SK-N-MC (cell line): ENCODE data around the gene EVL.
"Not testable (repeated sequence)": the region's sequence is repeated elsewhere in the genome, so short reads cannot be mapped to it uniquely, and the experiment has no call there.

Source experiments
- DNase-seq: peaks from one replicate; pipeline ENCODE4 v3.0.0-alpha.2; 2011; ENCODE audit warnings: low read depth, low spot score
- H3K27ac ChIP-seq: fragments of 200-600 bp; sonication (generic); 2 replicates; pipeline ENCODE4 v1.5.1; 2016; ENCODE audit warnings: mixed run types
- H3K36me3 ChIP-seq: fragments of 200-600 bp; sonication (generic); 2 replicates; pipeline ENCODE4 v1.6.1; 2017; ENCODE audit warnings: antibody characterized with exemption, low read length, mixed read lengths; ENCODE audit not compliant: insufficient read depth
- H3K4me3 ChIP-seq: fragments of 200-600 bp; sonication (generic); 2 replicates; pipeline ENCODE4 v1.5.1; 2016
- H3K9ac ChIP-seq: fragments of 200-600 bp; sonication (generic); 2 replicates; pipeline ENCODE4 v1.8.0; 2017; ENCODE audit warnings: mixed run types, mixed read lengths; ENCODE audit not compliant: insufficient read length
- H3K9me3 ChIP-seq: fragments of 200-600 bp; sonication (generic); 2 replicates; pipeline ENCODE4 v1.6.1; 2017; ENCODE audit warnings: low read depth, mild to moderate bottlenecking, antibody characterized with exemption, low read length, moderate library complexity, mixed read lengths
- EZH2 ChIP-seq: fragments of 200-600 bp; sonication (generic); IDR thresholded peaks from one replicate; pipeline ENCODE4 v1.6.1; 2017; ENCODE audit warnings: antibody characterized with exemption
- FOXP2 ChIP-seq: optimal IDR thresholded peaks from 2 replicates; pipeline ENCODE3; 2011; ENCODE audit warnings: mild to moderate bottlenecking, moderate library complexity; ENCODE audit not compliant: insufficient read depth; ENCODE audit errors: extremely low read length, control extremely low read depth
- POLR2AphosphoS5 ChIP-seq: IDR thresholded peaks from 2 replicates; pipeline ENCODE4 v1.6.1; 2012; ENCODE audit warnings: mild to moderate bottlenecking, low read depth, low read length, borderline replicate concordance

The EVL gene

DNA sequence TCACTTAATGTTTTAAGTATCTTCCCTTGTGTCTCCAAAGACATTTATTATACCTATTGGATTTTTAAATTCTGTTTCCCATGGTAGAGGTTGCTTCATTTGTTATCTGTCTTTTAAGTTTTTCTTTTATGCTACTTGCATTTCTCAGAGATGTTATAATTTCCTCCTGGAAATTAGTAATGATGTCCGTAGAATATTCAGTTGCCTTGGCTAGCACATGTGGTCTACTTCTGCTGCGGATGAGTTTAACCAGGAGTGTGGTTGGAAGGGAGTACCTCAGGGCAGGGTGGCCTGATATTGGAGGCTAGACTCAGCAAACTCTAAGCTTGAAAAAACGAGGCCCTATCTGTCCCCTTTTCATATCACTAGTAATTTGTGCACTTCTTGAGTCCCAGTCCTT lies 8.8 kb upstream of the EVL start:
- H3K9me3 ChIP-seq = no peaks in the 10 kb centered on the region
- H3K27ac ChIP-seq = no peak overlapping the region
- no peak overlapping the region for H3K4me3 ChIP-seq
- no peak overlapping the region for H3K9ac ChIP-seq
- no peak for DNase-seq
- TF ChIP-seq FOXP2 = no peak
- H3K36me3 ChIP-seq = no peaks in the 10 kb centered on the region

DNA sequence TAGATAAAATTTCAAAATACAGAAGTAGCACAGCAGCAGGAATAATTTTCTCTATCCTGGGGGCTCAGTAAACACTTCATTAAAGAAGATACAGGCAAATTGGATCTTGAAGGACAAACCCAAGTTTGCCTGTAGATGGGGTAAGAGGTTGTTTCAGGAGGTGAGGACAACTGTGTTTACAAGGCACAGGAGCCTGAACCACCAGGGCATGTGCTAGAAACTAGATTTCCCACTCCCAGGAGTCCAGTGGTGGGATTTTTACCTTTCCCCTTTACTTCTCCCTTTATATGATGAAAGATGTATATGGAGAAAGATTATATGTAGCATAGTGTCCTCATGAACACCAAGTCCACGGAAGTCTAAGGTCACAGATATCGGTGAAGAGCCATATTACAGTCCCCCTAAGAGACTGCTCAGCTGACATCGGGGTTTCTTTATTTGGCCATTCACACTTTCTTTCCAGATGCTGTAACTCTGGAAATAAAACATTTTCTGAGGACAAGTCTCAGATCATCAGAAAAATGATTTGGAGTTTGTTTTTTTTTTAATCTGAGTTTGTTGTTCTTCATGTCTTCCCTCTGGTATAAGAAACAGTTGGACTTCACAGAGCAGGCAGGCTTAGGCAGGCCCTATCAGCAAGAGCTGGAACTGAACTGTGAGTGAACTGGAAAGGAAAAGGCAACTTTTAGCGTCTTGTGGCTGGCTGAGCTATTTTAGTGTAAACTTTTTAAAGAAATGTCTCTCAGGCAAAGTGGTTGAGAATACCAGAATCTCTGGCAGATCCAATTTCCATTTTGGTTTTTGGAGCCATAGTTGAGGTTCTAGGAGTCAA lies 8.0 kb upstream of the EVL start:
- TF ChIP-seq POLR2AphosphoS5 (no peak), EZH2 (no peak), FOXP2 (no peak)
- Histone ChIP-seq H3K36me3 (no peaks in the 10 kb centered on the region), H3K9ac (no peak overlapping the region)

DNA sequence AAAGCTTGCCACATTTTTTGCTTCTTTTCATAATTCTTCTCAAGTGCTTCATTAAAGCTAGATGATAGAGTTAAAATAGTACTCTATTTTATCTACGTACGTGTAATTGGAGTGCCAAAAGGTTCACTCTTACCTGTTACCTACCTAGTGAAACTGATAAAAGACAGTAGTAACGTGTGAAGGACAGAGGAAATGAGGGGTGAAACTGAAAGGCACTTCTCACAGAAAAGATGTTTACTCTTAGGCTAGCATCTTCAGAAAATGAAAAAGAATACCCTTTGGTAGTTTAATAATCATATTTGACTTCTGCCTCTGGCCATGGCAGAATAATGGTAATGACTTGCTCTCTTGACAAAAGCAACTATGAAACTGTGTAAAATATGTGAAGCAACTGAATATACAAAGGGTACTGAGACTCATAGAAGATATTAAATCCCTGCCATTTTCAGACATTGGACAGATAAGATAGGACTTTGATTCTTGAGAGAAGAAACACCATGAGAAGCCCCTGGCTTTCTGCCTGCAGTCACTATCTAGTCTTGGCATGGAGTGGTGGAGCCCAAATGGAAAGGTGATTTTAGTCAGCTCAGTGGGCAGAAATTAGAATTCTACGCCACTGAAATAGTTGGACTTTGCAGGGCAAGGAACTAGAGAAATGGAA lies 6.3 kb upstream of the EVL start:
- TF ChIP-seq POLR2AphosphoS5 = no peak
- TF ChIP-seq FOXP2 = no peak
- TF ChIP-seq EZH2 = no peak
- no peak for DNase-seq
- Histone ChIP-seq H3K36me3 (no peaks in the 10 kb centered on the region), H3K9ac (no peak overlapping the region), H3K4me3 (no peak overlapping the region), H3K9me3 (no peaks in the 10 kb centered on the region), H3K27ac (no peak overlapping the region)

More for the DNA sequence above, 8.0 kb upstream of the EVL start:
- no peak overlapping the region for H3K4me3 ChIP-seq
- no peak overlapping the region for H3K27ac ChIP-seq
- no peak for DNase-seq
- no peaks in the 10 kb centered on the region for H3K9me3 ChIP-seq

DNA sequence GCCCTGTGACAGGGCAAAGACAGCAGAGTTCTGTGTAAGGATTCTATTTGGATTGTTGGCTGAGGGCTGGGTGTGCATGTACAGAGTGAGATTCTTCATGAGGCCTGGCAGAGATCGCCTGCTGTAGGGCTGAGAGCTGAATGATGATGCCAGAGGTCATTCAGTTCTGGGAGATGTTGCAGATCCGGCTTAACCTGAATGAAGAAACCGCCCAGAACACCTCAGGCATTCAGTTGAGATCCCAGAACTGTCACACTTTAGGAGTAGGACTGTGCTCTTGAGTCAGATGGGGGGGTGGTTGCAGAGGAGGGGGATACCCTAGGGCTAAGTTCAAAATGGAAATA lies 5.8 kb upstream of the EVL start:
- DNase-seq = no peak
- Histone ChIP-seq H3K36me3 (no peaks in the 10 kb centered on the region), H3K27ac (no peak overlapping the region), H3K9me3 (no peaks in the 10 kb centered on the region), H3K9ac (no peak overlapping the region), H3K4me3 (no peak overlapping the region)
- TF ChIP-seq EZH2 = no peak
- TF ChIP-seq POLR2AphosphoS5 = no peak
- no peak for TF ChIP-seq FOXP2

DNA sequence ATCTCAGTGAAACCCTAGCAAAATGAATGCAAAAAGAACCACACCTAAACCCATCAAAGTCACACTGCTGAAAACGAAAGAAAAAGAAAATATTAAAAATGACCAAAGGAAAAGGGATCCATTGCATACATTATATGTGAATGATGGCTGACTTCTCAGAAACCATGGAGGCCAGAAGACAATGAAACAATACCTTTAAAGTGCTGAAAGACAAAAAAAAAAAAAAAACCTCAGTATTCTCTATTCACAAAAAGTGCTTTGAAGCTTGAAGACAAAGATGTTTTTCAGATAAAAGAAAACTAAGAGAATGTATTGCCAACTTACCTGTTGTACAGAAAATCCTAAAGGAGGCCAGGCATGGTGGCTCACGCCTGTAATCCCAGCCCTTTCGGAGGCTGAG lies 4.5 kb upstream of the EVL start:
- Histone ChIP-seq H3K4me3 (no peak overlapping the region), H3K9ac (no peak overlapping the region), H3K36me3 (no peaks in the 10 kb centered on the region), H3K27ac (no peak overlapping the region), H3K9me3 (no peaks in the 10 kb centered on the region)
- DNase-seq = no peak
- no peak for TF ChIP-seq FOXP2
- TF ChIP-seq EZH2 = no peak
- TF ChIP-seq POLR2AphosphoS5 = no peak

DNA sequence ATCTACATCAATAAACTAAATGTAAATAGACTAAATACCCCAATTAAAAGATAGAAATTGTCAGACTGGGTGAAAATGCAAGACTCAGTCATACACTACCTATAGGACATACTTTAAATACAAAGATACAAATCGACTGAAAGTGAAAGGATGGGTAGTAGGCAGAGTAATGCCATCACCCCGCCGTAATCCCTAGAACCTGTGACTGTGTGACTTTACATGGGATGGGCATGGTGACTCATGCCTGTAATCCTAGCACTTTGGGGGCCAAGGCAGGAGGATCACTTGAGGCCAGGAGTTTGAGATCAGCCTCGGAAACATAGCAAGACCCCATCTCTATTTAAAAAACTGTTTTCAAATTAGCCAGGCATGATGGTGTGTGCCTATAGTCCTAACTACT lies 2.6 kb upstream of the EVL start:
- no peaks in the 10 kb centered on the region for H3K36me3 ChIP-seq
- H3K9me3 ChIP-seq = no peaks in the 10 kb centered on the region
- TF ChIP-seq FOXP2 (no peak), POLR2AphosphoS5 (no peak), EZH2 (no peak)
- no peak overlapping the region for H3K27ac ChIP-seq
- H3K9ac ChIP-seq = no peak overlapping the region
- no peak overlapping the region for H3K4me3 ChIP-seq
- DNase-seq = no peak

DNA sequence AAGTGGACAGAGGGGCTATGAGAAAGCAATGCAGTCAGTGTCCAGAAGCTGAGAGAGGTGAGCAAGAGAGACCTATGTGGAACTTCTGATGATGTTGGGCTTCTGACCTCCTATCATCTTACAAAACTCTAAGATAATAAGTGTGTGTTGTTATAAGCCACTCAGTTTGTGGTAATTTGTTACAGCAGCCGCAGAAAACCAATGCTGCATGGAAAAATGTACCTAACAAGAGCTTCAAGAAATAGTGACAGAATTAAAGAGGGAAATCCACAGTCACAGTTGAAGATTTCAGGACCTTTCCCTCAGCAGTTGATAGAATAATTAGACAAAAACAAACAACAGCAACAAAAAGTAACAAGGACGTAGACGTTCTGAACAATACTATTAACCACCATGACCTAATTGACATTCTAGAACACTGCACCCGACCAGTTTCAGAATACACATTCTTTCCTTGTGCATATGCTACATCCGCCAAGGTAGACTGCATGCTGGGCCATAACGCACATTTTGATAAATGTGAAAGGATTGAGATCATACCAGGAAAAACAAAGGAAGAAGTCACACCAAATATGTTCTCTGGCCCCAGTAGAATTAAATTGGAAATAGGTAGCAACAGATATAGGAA lies 1.8 kb upstream of the EVL start:
- Histone ChIP-seq H3K27ac (peak overlapping the region; percentile 45; the same call in 1 of the 2 replicates), H3K9me3 (no peaks in the 10 kb centered on the region), H3K9ac (no peak overlapping the region), H3K4me3 (peak overlapping the region; percentile 20; the same call in 1 of the 2 replicates), H3K36me3 (no peaks in the 10 kb centered on the region)
- no peak for DNase-seq
- TF ChIP-seq EZH2 = no peak
- no peak for TF ChIP-seq POLR2AphosphoS5
- no peak for TF ChIP-seq FOXP2

DNA sequence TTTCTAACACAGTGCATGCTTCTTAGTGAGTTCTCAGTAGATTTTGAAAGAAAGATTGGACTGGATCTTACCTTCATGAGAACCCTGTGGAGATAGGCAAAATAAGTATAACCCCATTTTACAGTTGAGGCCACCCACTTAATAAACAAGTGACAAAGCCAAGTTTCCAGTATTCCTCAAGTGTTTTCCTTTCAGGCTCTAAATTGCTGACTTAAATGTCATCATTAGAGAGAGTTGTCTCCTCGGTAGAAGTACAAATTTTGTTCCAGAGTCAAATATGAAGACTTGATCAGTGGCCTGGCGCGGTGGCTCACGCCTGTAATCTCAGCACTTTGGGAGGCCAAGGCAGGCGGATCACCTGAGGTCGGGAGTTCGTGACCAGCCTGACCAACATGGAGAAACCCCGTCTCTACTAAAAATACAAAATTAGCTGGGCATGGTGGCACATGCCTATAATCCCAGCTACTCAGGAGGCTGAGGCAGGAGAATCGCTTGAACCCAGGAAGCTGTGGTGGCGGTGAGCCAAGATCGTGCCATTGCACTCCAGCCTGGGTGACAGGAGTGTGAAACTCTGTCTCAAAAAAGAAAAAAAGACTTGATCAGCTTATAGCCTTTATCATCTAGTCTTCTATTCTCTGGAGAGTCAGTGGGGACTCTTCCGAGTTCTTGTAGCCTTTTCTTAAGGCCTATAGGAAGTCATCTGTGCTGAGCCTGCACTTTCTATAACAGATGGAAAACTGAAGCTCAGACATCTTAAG lies 708 bp upstream of the EVL start:
- H3K4me3 ChIP-seq = peak overlapping the region; percentile 40
- DNase-seq = peak; percentile 35
- not testable (repeated sequence) for H3K9ac ChIP-seq

More for the DNA sequence above, 708 bp upstream of the EVL start:
- H3K9me3 ChIP-seq, H3K36me3 ChIP-seq: not testable (repeated sequence)
- H3K27ac ChIP-seq = peak overlapping the region; percentile 45; the same call in 1 of the 2 replicates
